Measurements from ENCODE around the gene RBM47.

DNA sequence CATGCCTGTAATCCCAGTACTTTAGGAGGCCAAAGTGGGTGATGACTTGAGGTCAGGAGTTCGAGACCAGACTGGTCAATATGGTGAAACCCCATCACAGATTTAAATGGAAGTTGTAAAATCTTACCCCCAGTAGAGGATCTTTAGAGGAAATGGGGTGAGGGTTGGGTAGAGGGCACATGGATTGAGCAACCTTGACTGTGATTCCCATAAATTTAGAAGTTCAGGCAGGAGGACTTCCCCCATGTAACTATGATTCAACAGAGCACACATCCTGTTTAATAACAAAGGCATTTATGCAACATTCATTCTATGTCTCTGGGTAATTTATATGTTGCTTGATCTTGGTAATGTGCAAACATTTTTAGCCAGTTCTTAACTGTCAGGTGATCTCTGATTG is 143.1 kb downstream of the RBM47 start:
- TF ChIP-seq, protein P1, sequence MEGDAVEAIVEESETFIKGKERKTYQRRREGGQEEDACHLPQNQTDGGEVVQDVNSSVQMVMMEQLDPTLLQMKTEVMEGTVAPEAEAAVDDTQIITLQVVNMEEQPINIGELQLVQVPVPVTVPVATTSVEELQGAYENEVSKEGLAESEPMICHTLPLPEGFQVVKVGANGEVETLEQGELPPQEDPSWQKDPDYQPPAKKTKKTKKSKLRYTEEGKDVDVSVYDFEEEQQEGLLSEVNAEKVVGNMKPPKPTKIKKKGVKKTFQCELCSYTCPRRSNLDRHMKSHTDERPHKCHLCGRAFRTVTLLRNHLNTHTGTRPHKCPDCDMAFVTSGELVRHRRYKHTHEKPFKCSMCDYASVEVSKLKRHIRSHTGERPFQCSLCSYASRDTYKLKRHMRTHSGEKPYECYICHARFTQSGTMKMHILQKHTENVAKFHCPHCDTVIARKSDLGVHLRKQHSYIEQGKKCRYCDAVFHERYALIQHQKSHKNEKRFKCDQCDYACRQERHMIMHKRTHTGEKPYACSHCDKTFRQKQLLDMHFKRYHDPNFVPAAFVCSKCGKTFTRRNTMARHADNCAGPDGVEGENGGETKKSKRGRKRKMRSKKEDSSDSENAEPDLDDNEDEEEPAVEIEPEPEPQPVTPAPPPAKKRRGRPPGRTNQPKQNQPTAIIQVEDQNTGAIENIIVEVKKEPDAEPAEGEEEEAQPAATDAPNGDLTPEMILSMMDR (conservative IDR thresholded peaks at IDR 0.05; ENCODE audit: low read length), result no peak
- TF ChIP-seq EZH2phosphoT487 (IDR thresholded peaks at IDR 0.05; ENCODE audit: borderline replicate concordance), result no peak

Measured in Loucy (cell line).